ENCODE measurements around the gene DGKB. TPM values are rescaled to one million over a fixed set of nuclear protein-coding genes. Genes with fewer than 3 reads are reported as not detected.

DGKB gene
- total RNA-seq, 1 experiment from 2014 or later, result 0.12 TPM

GRCh38 chr7:14209896-14210484 is 692.6 kb downstream of the DGKB start:
- DNase-seq (ENCODE audit: low spot score), result no peak

- no peak for DNase-seq (ENCODE audit: low spot score)
These were observed 694.8 kb downstream of the DGKB start for GRCh38 chr7:14207711-14208110.

GRCh38 chr7:14207138-14207537 is 695.4 kb downstream of the DGKB start:
- no peak for DNase-seq (ENCODE audit: low spot score)

GRCh38 chr7:14206121-14206520 is 696.4 kb downstream of the DGKB start:
- no peak for DNase-seq (ENCODE audit: low spot score)

- DNase-seq (ENCODE audit: low spot score), result no peak
These were observed 701.2 kb downstream of the DGKB start for GRCh38 chr7:14201353-14201752.

GRCh38 chr7:14199336-14199735 is 703.2 kb downstream of the DGKB start:
- DNase-seq (ENCODE audit: low spot score), result no peak

- DNase-seq (ENCODE audit: low spot score), result no peak
These were observed 705.3 kb downstream of the DGKB start for GRCh38 chr7:14197280-14197679.

- DNase-seq (ENCODE audit: low spot score), result no peak
These were observed 706.0 kb downstream of the DGKB start for GRCh38 chr7:14196555-14196954.

- DNase-seq (ENCODE audit: low spot score), result no peak
These were observed 706.7 kb downstream of the DGKB start for GRCh38 chr7:14195871-14196270.

GRCh38 chr7:14195079-14195478 is 707.5 kb downstream of the DGKB start:
- no peak for DNase-seq (ENCODE audit: low spot score)

GRCh38 chr7:14191686-14192098 is 710.9 kb downstream of the DGKB start:
- DNase-seq (ENCODE audit: low spot score), result no peak

GRCh38 chr7:14184292-14184864 is 718.2 kb downstream of the DGKB start:
- DNase-seq (ENCODE audit: low spot score), result no peak

GRCh38 chr7:14179781-14180180 is 722.8 kb downstream of the DGKB start:
- no peak for DNase-seq (ENCODE audit: low spot score)

GRCh38 chr7:14177876-14178275 is 724.7 kb downstream of the DGKB start:
- DNase-seq (ENCODE audit: low spot score), result no peak

- DNase-seq (ENCODE audit: low spot score), result no peak
These were observed 731.7 kb downstream of the DGKB start for GRCh38 chr7:14170872-14171271.

GRCh38 chr7:14158111-14158510 is 744.4 kb downstream of the DGKB start:
- DNase-seq (ENCODE audit: low spot score), result no peak

GRCh38 chr7:14156436-14156835 is 746.1 kb downstream of the DGKB start:
- no peak for DNase-seq (ENCODE audit: low spot score)

- no peak for DNase-seq (ENCODE audit: low spot score)
These were observed 753.6 kb downstream of the DGKB start for GRCh38 chr7:14148974-14149373.

- no peak for DNase-seq (ENCODE audit: low spot score)
These were observed 755.0 kb downstream of the DGKB start for GRCh38 chr7:14147532-14147931.

- no peak for DNase-seq (ENCODE audit: low spot score)
These were observed 758.0 kb downstream of the DGKB start for GRCh38 chr7:14144538-14144937.

- no peak for DNase-seq (ENCODE audit: low spot score)
These were observed 758.4 kb downstream of the DGKB start for GRCh38 chr7:14144109-14144508.

- DNase-seq (ENCODE audit: low spot score), result no peak
These were observed 764.9 kb downstream of the DGKB start for GRCh38 chr7:14137676-14138075.

GRCh38 chr7:14133752-14134151 is 768.8 kb downstream of the DGKB start:
- DNase-seq (ENCODE audit: low spot score), result no peak

- peak; percentile 92 for DNase-seq (ENCODE audit: low spot score)
These were observed 776.6 kb downstream of the DGKB start for GRCh38 chr7:14125998-14126397.
